ENCODE results near the gene SMIM24. TPM values are rescaled to one million over a fixed set of nuclear protein-coding genes. Genes with fewer than 3 reads are reported as not detected.

SMIM24 gene
- total and polyA plus RNA-seq, 9 of the 15 experiments (the other 6 are each of a cell fraction or from before 2014, with no cell fraction given) = 0.45 to 12.3 (median 1.4) TPM; not detected in 1

DNA sequence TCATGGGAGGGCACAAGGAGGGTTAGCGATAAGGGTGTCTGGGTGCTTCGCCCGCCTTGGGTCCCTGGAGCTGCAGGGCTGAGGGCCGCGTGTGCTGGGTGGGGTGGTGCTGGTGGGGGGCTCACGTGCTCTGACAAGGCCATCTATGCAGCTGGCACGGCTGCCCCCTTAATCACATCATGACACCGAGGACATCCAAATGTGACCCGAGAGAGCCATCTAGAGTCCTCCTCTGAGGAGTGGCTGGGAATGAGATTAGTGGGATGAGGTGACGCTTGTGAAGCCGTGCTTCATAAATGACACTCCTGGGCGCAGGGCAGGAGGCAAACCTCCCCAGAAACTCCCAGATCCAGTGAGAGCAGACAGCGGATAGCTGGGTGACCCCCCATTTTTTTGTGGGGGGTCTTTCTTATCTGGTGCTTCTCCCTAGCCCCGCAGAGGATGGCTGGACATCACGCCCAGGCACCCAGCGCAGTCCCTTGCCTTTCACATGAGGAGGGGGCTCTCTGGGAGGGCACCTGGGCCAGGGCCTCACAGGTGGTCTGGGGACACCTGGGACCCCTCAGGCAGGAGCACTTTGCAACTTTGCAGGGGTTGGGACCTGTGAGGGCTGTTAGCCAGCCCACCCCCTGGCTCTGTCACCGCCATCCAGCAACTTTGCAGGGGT is 32.4 kb upstream of the SMIM24 start (continued):
- TF ChIP-seq, protein P1, sequence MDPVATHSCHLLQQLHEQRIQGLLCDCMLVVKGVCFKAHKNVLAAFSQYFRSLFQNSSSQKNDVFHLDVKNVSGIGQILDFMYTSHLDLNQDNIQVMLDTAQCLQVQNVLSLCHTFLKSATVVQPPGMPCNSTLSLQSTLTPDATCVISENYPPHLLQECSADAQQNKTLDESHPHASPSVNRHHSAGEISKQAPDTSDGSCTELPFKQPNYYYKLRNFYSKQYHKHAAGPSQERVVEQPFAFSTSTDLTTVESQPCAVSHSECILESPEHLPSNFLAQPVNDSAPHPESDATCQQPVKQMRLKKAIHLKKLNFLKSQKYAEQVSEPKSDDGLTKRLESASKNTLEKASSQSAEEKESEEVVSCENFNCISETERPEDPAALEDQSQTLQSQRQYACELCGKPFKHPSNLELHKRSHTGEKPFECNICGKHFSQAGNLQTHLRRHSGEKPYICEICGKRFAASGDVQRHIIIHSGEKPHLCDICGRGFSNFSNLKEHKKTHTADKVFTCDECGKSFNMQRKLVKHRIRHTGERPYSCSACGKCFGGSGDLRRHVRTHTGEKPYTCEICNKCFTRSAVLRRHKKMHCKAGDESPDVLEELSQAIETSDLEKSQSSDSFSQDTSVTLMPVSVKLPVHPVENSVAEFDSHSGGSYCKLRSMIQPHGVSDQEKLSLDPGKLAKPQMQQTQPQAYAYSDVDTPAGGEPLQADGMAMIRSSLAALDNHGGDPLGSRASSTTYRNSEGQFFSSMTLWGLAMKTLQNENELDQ (CRISPR knock-in tag; IDR thresholded peaks at IDR 0.05; ENCODE audit: borderline replicate concordance) = no peak
- TF ChIP-seq, protein P2, sequence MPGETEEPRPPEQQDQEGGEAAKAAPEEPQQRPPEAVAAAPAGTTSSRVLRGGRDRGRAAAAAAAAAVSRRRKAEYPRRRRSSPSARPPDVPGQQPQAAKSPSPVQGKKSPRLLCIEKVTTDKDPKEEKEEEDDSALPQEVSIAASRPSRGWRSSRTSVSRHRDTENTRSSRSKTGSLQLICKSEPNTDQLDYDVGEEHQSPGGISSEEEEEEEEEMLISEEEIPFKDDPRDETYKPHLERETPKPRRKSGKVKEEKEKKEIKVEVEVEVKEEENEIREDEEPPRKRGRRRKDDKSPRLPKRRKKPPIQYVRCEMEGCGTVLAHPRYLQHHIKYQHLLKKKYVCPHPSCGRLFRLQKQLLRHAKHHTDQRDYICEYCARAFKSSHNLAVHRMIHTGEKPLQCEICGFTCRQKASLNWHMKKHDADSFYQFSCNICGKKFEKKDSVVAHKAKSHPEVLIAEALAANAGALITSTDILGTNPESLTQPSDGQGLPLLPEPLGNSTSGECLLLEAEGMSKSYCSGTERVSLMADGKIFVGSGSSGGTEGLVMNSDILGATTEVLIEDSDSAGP (CRISPR knock-in tag; IDR thresholded peaks at IDR 0.05) = no peak
- TF ChIP-seq ZFX (CRISPR knock-in tag; IDR thresholded peaks at IDR 0.05) (no peak), L3MBTL2 (IDR thresholded peaks at IDR 0.05) (no peak)
